ENCODE data around the gene RRP8.
A peak's percentile ranks its signal among the peaks of the same experiment; 100 is the strongest.

Gene RRP8

GRCh38 chr11:6615882-6616585 is 12.6 kb upstream of the RRP8 start:
- no peak for TF ChIP-seq CTCF (IDR thresholded peaks at IDR 0.05; ENCODE audit: low read depth, low read length)
- H3K4me3 ChIP-seq (ENCODE audit: low read depth, low read length) = no peak overlapping the region

GRCh38 chr11:6615046-6615445 is 11.6 kb upstream of the RRP8 start:
- no peak for TF ChIP-seq CTCF (IDR thresholded peaks at IDR 0.05; ENCODE audit: low read depth, low read length)

GRCh38 chr11:6614446-6614845 is 11.0 kb upstream of the RRP8 start:
- no peak overlapping the region for H3K4me3 ChIP-seq (ENCODE audit: low read depth, low read length)
- TF ChIP-seq CTCF (IDR thresholded peaks at IDR 0.05; ENCODE audit: low read depth, low read length) = no peak

More at GRCh38 chr11:6615046-6615445, 11.6 kb upstream of the RRP8 start:
- no peak overlapping the region for H3K4me3 ChIP-seq (ENCODE audit: low read depth, low read length)

GRCh38 chr11:6613496-6613895 is 10.1 kb upstream of the RRP8 start:
- no peak overlapping the region for H3K4me3 ChIP-seq (ENCODE audit: low read depth, low read length)
- no peak for TF ChIP-seq CTCF (IDR thresholded peaks at IDR 0.05; ENCODE audit: low read depth, low read length)

GRCh38 chr11:6612213-6613041 is 9.0 kb upstream of the RRP8 start, which contains the start of gene TAF10:
Gene TAF10 (minus strand): TSS chr11:6612216. CDS start chr11:6612189, 27 bp downstream.
- peak within 1 kb of the TSS; percentile 78 for H3K4me3 ChIP-seq (ENCODE audit: low read depth, low read length)
- TF ChIP-seq CTCF (IDR thresholded peaks at IDR 0.05; ENCODE audit: low read depth, low read length) = peak; percentile 48

GRCh38 chr11:6611963-6612212 is 8.5 kb upstream of the RRP8 start:
- TF ChIP-seq CTCF (IDR thresholded peaks at IDR 0.05; ENCODE audit: low read depth, low read length) = no peak
- peak overlapping the region; percentile 78 for H3K4me3 ChIP-seq (ENCODE audit: low read depth, low read length)
